Bronchial epithelial cell (primary cell): ENCODE measurements around the gene LRRC59. TPM values are rescaled to one million over a fixed set of nuclear protein-coding genes. Genes with fewer than 3 reads are reported as not detected.

Source experiments
- DNase-seq: peaks from one replicate; pipeline ENCODE4 v3.0.0-alpha.2; 2010; ENCODE audit warnings: low read depth
- FAIRE-seq: peaks from 2 replicates; lab custom pipeline; 2011; peaks lifted over from hg19 to GRCh38; lab: Jason Lieb, UNC
- H3K27me3 ChIP-seq: 2 replicates; pipeline ENCODE4 v1.5.1; 2011; ENCODE audit warnings: low read length; ENCODE audit not compliant: control insufficient read depth, insufficient read depth
- H3K36me3 ChIP-seq: 2 replicates; pipeline ENCODE4 v1.5.1; 2011; ENCODE audit warnings: low read length; ENCODE audit not compliant: control insufficient read depth, insufficient read depth
- H3K4me3 ChIP-seq: 2 replicates; pipeline ENCODE4 v1.5.1; 2011; ENCODE audit warnings: mild to moderate bottlenecking, low read depth, low read length, control low read depth
- CTCF ChIP-seq: IDR thresholded peaks from 2 replicates; pipeline ENCODE4 v1.5.1; 2011; ENCODE audit warnings: mild to moderate bottlenecking, moderate library complexity, low read length, control low read depth, inconsistent platforms; ENCODE audit not compliant: insufficient read depth, severe bottlenecking
- total RNA-seq: library from RNA; depleted of rRNA; stranded (reverse); fragments of >200 nt; gene quantifications from 2 replicates; pipeline ENCODE4 v1.2.1, GENCODE V29; 2014

Gene LRRC59
- total RNA-seq, 1 donor from 2014 or later = 235 TPM

GRCh38 chr17:50356892-50357510 is 40.3 kb downstream of the LRRC59 start:
- DNase-seq = no peak

GRCh38 chr17:50356418-50356817 is 40.9 kb downstream of the LRRC59 start:
- Histone ChIP-seq H3K27me3 (no peaks in the 10 kb centered on the region), H3K4me3 (no peak overlapping the region), H3K36me3 (peaks cover 42% of the 10 kb centered on the region)
- no peak for FAIRE-seq
- TF ChIP-seq CTCF = no peak
- no peak for DNase-seq

More at GRCh38 chr17:50356892-50357510, 40.3 kb downstream of the LRRC59 start:
- no peak for FAIRE-seq
- no peak for TF ChIP-seq CTCF
- H3K4me3 ChIP-seq = no peak overlapping the region
- H3K36me3 ChIP-seq = peaks cover 43% of the 10 kb centered on the region
- H3K27me3 ChIP-seq = no peaks in the 10 kb centered on the region

- FAIRE-seq (no peak), DNase-seq (no peak)
- H3K36me3 ChIP-seq = peaks cover 42% of the 10 kb centered on the region
- H3K27me3 ChIP-seq = no peaks in the 10 kb centered on the region
- no peak for TF ChIP-seq CTCF
- H3K4me3 ChIP-seq = no peak overlapping the region
Measured at GRCh38 chr17:50355701-50356341, 41.5 kb downstream of the LRRC59 start.

GRCh38 chr17:50355336-50355700 is 42.0 kb downstream of the LRRC59 start:
- H3K27me3 ChIP-seq = no peaks in the 10 kb centered on the region
- H3K36me3 ChIP-seq = peaks cover 42% of the 10 kb centered on the region
- no peak for FAIRE-seq
- H3K4me3 ChIP-seq = no peak overlapping the region
- DNase-seq = no peak
- TF ChIP-seq CTCF = no peak

GRCh38 chr17:50354776-50355175 is 42.5 kb downstream of the LRRC59 start:
- no peak for TF ChIP-seq CTCF
- Histone ChIP-seq H3K27me3 (no peaks in the 10 kb centered on the region), H3K36me3 (peaks cover 42% of the 10 kb centered on the region), H3K4me3 (no peak overlapping the region)
- no peak for DNase-seq
- FAIRE-seq = no peak
